Measurements from ENCODE around the gene LUM.

The LUM gene

DNA sequence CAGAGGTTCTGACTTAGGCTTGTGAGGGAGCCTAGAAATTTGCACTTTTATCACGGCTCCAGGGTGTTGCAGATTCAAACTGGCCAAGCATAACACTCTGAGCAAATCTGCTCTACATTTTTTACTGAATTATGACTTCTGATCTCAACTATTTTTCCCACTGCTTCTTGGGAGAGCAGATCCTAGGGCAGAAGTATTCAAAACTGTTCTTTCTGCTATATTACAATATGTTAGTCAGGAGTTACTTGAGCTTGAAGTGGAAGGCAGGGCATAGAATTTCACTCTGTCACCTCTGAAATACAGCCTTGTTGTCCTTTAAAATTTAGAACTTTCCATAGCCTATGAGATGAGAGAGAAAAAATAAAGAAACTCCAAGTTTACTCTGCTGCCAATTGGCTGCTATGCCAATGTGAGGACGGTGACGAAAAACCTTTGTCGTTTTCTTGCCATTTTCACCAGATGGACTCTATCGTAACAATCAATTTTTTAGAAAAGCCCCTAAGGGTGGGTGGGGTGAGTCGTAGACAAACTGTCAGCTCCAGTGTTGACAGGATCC is 37.1 kb downstream of the LUM start:
- DNase-seq (ENCODE audit: low read depth in 2 of 2), result no peak

DNA sequence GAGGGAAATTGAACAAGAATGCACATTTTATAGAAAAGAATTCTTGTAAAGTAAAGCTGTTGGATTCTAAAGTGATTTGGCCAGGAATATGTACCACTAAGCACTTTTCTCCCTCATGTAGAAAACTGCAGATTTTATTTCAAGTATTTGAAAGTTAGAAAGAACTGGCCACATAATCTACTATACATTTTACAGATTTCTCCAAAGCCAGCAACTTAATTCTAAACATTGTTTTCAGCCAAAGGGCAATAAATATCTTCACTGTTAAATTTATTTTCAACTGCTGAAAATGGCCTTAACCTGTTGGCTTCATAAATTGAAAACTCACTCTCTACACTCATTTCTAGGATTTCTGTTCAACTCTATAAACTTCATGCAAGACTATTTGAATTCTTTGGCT is 37.9 kb downstream of the LUM start:
- no peak for DNase-seq (ENCODE audit: low read depth in 2 of 2)

DNA sequence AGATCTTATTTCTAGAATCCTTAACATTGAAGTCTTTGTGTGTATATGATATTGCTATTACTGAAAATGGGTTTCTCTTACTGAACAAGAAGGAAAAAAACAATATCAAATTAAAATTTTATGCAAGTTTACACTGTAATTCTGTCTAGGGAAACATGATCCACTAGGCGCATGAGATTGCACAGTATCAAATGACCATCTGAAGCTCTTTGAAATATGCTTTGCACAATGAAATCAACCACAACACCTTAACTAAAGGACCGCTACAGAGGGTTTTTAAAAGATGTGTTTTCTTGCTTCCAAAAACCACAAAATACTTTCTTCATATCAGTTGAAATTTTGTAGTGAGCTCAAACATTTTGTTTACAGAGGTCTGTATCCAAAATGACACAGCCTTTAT is 38.4 kb downstream of the LUM start:
- DNase-seq (ENCODE audit: low read depth in 2 of 2), result no peak

GRCh38 chr12:91070936-91071335 is 40.4 kb downstream of the LUM start:
- DNase-seq (ENCODE audit: low read depth in 2 of 2), result no peak

- no peak for DNase-seq (ENCODE audit: low read depth in 2 of 2)
Measured at GRCh38 chr12:91065396-91065795, 45.9 kb downstream of the LUM start.

- DNase-seq (ENCODE audit: low read depth in 2 of 2), result no peak
Measured at GRCh38 chr12:91064640-91065039, 46.7 kb downstream of the LUM start.

DNA sequence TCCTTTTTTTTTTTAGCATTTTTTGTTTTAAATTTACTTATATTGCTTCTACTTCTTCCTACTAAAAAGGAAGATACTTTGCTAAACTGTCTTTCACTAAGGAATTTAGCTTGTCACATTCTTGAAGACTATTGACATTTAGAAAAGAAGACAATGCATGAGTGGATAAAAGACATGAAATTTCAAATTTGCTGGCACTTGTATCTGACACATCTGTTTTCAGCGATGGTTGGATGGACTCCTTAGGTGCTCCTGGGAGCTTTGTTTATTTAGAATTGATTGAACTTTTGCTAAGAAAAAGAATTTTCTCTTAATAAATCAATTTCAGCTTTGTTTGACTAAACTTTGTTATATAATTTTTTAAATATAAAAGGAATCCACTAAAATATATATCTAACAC is 50.2 kb downstream of the LUM start:
- no peak for DNase-seq (ENCODE audit: low read depth in 2 of 2)

- no peak for DNase-seq (ENCODE audit: low read depth in 2 of 2)
Measured at GRCh38 chr12:91059211-91059610, 52.1 kb downstream of the LUM start.

DNA sequence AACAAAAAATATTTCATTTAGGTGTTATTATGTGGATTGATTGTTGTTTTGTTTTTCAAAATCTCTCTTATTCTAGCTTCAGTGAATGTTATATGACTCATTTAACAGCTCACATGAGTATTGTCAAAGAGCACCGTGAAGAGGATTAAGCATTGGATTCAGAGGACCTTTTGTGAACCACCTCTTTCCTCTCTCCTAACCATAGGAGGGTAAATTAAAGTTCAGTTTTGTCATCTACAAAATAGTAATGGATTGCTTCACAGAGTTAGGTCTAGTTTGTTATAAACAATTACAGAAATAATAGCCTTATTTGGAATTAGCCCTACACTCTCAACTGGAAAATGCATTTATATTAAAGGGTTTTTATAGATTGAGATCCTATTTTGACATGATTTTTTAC is 52.5 kb downstream of the LUM start:
- no peak for DNase-seq (ENCODE audit: low read depth in 2 of 2)

- DNase-seq (ENCODE audit: low read depth in 2 of 2), result no peak
Measured at GRCh38 chr12:91057368-91058165, 53.7 kb downstream of the LUM start, which contains the start of gene KERA. Gene KERA, minus strand, starts transcription at chr12:91058024. Its CDS starts 1,743 bp downstream, at chr12:91056281.

GRCh38 chr12:91056488-91056887 is 54.8 kb downstream of the LUM start:
- DNase-seq (ENCODE audit: low read depth in 2 of 2), result no peak

GRCh38 chr12:91055976-91056375 is 55.3 kb downstream of the LUM start:
- DNase-seq (ENCODE audit: low read depth in 2 of 2), result no peak

GRCh38 chr12:91053951-91054715 is 57.2 kb downstream of the LUM start:
- no peak for DNase-seq (ENCODE audit: low read depth in 2 of 2)
